T-helper 2 cell treated with Interferon-gamma antibody and Interleukin-4, amounts not matched to agents 5 μg/mL and 100 μg/mL, for 36 hours (primary cell): Measurements from ENCODE around the gene ACSM6.

Experiments used
- DNase-seq: peaks from one replicate; pipeline ENCODE4 v3.0.0; 2021; ENCODE audit warnings: low spot score
- H3K27ac Mint-ChIP-seq: one replicate; pipeline ENCODE4 v1.8.0; 2021; ENCODE audit warnings: mild to moderate bottlenecking, mixed read lengths
- H3K27me3 Mint-ChIP-seq: one replicate; pipeline ENCODE4 v1.8.0; 2021; ENCODE audit warnings: low read depth, mixed read lengths
- H3K36me3 Mint-ChIP-seq: one replicate; pipeline ENCODE4 v1.8.0; 2021; ENCODE audit warnings: low read depth, mixed read lengths
- H3K4me1 Mint-ChIP-seq: one replicate; pipeline ENCODE4 v1.8.0; 2021; ENCODE audit warnings: low read depth, mixed read lengths
- H3K4me3 Mint-ChIP-seq: one replicate; pipeline ENCODE4 v1.8.0; 2022; ENCODE audit warnings: mild to moderate bottlenecking, moderate library complexity, mixed read lengths
- H3K9me3 Mint-ChIP-seq: one replicate; pipeline ENCODE4 v1.8.0; 2021; ENCODE audit warnings: mixed read lengths

The ACSM6 gene, protein sequence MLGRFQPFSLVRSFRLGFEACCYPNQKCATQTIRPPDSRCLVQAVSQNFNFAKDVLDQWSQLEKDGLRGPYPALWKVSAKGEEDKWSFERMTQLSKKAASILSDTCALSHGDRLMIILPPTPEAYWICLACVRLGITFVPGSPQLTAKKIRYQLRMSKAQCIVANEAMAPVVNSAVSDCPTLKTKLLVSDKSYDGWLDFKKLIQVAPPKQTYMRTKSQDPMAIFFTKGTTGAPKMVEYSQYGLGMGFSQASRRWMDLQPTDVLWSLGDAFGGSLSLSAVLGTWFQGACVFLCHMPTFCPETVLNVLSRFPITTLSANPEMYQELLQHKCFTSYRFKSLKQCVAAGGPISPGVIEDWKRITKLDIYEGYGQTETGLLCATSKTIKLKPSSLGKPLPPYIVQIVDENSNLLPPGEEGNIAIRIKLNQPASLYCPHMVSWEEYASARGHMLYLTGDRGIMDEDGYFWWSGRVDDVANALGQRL

DNA sequence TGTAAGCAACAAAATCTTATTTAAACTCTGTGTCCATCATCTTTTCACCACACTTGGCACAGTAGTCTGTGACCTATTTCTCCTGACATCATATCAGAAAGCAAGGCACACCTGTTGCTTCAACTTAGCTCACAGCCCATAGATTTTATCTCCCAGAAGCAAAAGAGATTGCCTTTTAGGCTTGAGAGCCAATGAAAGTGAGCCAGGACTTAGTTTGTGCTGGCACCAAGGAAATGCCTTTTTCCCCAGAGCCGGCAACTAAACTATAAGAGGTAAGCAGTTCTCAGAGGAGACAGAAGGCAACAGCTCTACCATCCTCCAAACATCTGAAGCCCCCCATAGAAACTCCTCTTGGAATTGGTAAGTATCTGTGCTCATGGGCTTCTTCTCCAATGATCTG lies at the start of gene ACSM6:
Gene ACSM6, plus strand, starts transcription at position 295 of the 400 bp plus-strand sequence. CDS start 248 bp downstream, outside the sequence.
- H3K9me3 Mint-ChIP-seq, result no peaks in the 10 kb centered on the region
- H3K4me3 Mint-ChIP-seq, result no peak within 1 kb of the TSS
- DNase-seq, result no peak
- no peak within 1 kb of the TSS for H3K27ac Mint-ChIP-seq
- peaks cover 5% of the 10 kb centered on the region for H3K27me3 Mint-ChIP-seq
- H3K4me1 Mint-ChIP-seq, result no peaks in the 10 kb centered on the region
- no peaks in the 10 kb centered on the region for H3K36me3 Mint-ChIP-seq

DNA sequence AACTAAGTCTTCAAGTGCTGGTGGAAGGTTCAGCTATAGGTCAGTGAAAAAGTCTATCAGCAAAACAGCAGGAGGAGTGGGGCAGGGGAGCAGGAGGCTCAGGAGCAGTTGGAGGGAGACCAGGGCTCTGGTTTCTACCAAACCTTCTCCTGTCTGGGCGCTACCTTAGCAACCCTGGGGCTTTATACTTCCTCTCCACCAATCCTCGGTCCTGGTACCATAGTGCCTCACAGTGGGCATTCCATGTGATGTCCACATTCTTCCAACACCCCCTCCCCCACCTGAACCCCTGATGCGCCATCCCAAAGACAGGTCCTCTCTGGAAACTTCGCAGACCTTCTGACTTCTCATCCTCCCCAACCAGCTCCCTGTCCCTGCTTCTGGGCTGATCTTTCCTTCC lies 25.3 kb upstream of the ACSM6 start:
- no peak overlapping the region for H3K4me3 Mint-ChIP-seq
- H3K27me3 Mint-ChIP-seq, result no peaks in the 10 kb centered on the region
- no peak for DNase-seq
- no peaks in the 10 kb centered on the region for H3K4me1 Mint-ChIP-seq
- no peak overlapping the region for H3K27ac Mint-ChIP-seq
- peaks cover 9% of the 10 kb centered on the region for H3K9me3 Mint-ChIP-seq
- no peaks in the 10 kb centered on the region for H3K36me3 Mint-ChIP-seq

DNA sequence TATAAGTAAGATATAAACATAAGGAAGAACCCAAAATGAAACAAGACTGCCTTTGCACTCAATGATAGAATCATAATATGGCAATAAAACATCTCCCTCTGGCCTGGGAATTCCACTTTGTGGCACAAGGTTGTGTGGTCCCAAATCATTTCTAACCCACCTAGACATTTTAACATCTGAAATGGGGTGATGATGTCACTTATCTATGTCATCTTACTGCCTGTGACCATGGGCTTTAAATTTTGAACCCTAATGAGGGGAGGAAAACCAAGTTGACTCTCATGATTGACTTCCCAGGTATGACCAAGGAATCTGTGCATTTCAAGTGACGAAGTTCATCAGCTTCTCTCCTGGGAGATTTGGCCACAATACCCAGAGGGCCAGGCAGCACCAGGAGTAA lies 24.5 kb upstream of the ACSM6 start:
- no peaks in the 10 kb centered on the region for H3K27me3 Mint-ChIP-seq
- no peaks in the 10 kb centered on the region for H3K36me3 Mint-ChIP-seq
- no peaks in the 10 kb centered on the region for H3K4me1 Mint-ChIP-seq
- no peak overlapping the region for H3K27ac Mint-ChIP-seq
- no peak overlapping the region for H3K4me3 Mint-ChIP-seq
- DNase-seq, result no peak
- peaks cover 1% of the 10 kb centered on the region for H3K9me3 Mint-ChIP-seq

DNA sequence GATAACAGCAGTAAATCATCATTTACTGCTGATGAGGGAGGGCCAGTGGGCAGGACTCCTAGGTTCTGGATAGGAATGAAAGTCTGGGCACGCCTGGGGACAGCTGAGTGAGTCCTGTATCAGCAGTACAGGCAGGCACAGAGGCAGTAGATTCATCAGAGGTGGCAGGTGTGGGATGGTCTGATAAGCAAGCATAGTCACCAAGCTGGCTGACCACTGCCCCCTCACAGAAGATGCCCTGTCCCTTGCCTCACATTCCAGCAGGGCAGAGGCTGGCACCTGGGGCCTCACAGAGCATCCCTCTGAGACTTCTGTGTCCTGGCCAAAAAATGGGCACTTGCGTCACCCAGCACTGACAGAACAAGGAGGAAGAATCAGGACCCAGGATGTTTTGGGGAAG lies 23.2 kb upstream of the ACSM6 start:
- Mint-ChIP-seq H3K4me1 (no peaks in the 10 kb centered on the region), H3K27ac (no peak overlapping the region), H3K9me3 (no peaks in the 10 kb centered on the region)

DNA sequence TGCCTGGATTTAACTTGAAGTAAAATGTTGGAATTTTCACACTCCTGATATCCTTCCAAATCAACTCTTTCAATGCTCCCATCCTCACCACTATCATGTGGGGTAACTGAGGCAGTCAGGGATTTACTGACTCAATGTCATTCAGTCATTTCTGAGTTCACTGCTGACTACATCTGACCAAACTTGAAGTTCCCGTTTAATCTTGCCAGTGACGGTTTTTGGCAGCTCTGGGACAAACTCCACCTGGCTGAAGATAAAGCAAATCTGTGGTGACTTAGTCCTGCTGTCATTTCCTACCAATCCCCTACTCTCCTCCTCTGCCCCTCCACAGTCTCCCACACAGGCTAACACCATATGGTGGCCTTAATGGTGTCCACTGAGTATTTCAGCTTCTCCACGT lies 22.7 kb upstream of the ACSM6 start:
- no peaks in the 10 kb centered on the region for H3K4me1 Mint-ChIP-seq
- no peak overlapping the region for H3K4me3 Mint-ChIP-seq
- H3K36me3 Mint-ChIP-seq, result no peaks in the 10 kb centered on the region
- H3K27ac Mint-ChIP-seq, result no peak overlapping the region
- H3K9me3 Mint-ChIP-seq, result peaks cover 5% of the 10 kb centered on the region
- no peaks in the 10 kb centered on the region for H3K27me3 Mint-ChIP-seq
- DNase-seq, result no peak

More for the DNA sequence above, 23.2 kb upstream of the ACSM6 start:
- H3K4me3 Mint-ChIP-seq, result no peak overlapping the region
- H3K36me3 Mint-ChIP-seq, result no peaks in the 10 kb centered on the region
- no peaks in the 10 kb centered on the region for H3K27me3 Mint-ChIP-seq
- no peak for DNase-seq

DNA sequence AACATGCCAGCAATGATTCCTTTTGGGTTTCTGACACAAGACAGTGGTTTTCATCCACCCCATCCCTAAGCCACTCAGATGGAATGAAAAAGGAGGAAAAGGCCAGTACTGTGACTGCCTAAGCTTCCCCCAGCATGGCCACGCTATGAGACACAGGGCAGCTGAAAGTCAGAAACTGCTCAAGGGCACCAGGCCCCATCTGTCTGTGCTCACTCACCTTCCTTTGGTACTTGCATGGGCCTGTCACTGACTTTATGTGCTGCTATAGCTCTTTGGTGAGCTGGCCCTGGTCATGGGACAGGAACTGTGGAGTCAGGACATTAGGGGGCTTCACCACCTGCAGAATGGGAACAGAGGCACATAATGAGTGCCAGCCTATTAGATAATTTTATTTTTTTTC lies 21.2 kb upstream of the ACSM6 start:
- H3K27me3 Mint-ChIP-seq, result no peaks in the 10 kb centered on the region
- DNase-seq, result no peak
- H3K36me3 Mint-ChIP-seq, result no peaks in the 10 kb centered on the region
- no peaks in the 10 kb centered on the region for H3K4me1 Mint-ChIP-seq
- H3K27ac Mint-ChIP-seq, result no peak overlapping the region
- peaks cover 5% of the 10 kb centered on the region for H3K9me3 Mint-ChIP-seq
- H3K4me3 Mint-ChIP-seq, result no peak overlapping the region

DNA sequence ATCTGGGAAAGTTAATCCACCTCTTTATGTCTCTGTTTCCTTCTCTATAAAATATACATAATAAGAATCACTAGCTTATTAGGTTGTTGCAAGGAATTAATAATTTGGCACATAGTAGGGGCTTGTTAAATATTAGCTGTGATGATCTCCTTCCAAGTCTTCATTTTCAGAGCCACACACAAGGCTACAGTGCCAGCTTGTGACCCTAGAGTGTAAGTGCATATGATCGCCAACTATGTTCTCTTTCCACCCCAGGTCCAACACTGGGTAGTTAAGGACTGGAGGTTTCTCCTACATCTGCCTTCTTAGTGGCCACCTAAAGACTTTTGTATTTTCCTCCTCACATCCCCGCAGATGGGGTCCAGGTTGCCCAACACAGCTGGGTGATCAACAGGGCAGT lies 17.9 kb upstream of the ACSM6 start:
- H3K27ac Mint-ChIP-seq, result no peak overlapping the region
- DNase-seq, result no peak
- no peak overlapping the region for H3K4me3 Mint-ChIP-seq
- H3K27me3 Mint-ChIP-seq, result peaks cover 11% of the 10 kb centered on the region
- no peaks in the 10 kb centered on the region for H3K36me3 Mint-ChIP-seq
- H3K9me3 Mint-ChIP-seq, result peaks cover 5% of the 10 kb centered on the region
- no peaks in the 10 kb centered on the region for H3K4me1 Mint-ChIP-seq

DNA sequence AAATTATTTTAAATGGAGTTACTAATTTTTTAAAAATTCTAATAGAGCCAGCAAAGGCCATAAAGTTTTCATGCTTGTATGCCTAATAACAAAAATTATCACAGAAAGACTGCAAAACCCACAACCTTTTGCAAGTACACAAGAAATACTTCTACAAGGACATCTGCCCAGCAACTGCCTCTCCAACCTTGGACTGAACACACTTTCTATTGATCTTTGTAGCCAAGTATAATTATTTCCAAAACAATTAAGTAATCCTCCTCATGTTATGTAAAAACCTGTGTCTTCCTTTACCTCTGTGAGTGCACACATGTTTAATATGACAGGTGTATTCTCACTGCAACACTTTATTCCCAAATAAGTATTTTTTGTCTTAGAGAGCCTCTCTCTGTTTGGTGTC lies 16.6 kb upstream of the ACSM6 start:
- no peaks in the 10 kb centered on the region for H3K4me1 Mint-ChIP-seq
- H3K27ac Mint-ChIP-seq, result no peak overlapping the region
- peaks cover 21% of the 10 kb centered on the region for H3K27me3 Mint-ChIP-seq
- H3K4me3 Mint-ChIP-seq, result no peak overlapping the region
- H3K36me3 Mint-ChIP-seq, result no peaks in the 10 kb centered on the region
- DNase-seq, result no peak
- peaks cover 5% of the 10 kb centered on the region for H3K9me3 Mint-ChIP-seq

DNA sequence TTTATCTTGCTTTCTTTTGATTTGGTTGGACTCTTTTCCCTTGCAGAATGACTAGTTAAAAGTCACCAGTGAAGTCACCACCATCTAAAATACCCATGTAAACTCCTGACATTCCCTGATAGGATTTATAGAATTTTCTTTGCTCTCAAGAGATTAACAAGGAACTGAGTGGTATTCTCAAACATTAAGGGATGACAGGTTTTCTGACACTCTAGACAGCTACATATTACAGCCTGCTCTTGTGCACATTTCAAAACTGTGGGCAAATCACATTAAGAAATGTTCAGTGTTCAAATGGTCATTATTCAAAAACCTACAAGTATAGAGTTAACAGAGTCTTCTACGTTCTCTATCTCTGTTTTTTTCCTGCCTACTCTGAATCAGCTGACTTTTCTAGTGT lies 15.8 kb upstream of the ACSM6 start:
- DNase-seq, result no peak
- Mint-ChIP-seq H3K9me3 (peaks cover 5% of the 10 kb centered on the region), H3K27ac (no peak overlapping the region), H3K36me3 (no peaks in the 10 kb centered on the region), H3K4me3 (no peak overlapping the region), H3K27me3 (peaks cover 26% of the 10 kb centered on the region), H3K4me1 (no peaks in the 10 kb centered on the region)

DNA sequence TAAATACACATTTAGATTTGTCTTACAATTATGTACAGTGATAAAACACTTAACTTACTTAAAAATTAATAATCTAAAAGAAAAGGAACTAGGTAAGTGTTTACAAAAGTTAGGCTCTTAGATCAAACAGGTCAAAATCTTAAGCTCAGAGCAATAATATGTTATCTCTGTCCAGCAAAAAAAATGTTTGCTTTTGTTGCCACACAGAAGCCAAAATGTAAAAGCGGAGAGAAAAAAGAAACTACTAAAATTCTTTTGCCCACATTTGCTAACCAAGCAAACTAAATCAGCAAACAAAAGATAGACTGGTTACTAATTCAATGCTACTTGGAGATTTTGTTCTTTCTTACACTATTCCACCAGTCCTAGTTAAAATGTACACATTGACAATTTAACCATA lies 15.2 kb upstream of the ACSM6 start:
- H3K9me3 Mint-ChIP-seq, result peaks cover 5% of the 10 kb centered on the region
- H3K36me3 Mint-ChIP-seq, result no peaks in the 10 kb centered on the region
- no peak overlapping the region for H3K4me3 Mint-ChIP-seq
- DNase-seq, result no peak
- peaks cover 26% of the 10 kb centered on the region for H3K27me3 Mint-ChIP-seq
- H3K4me1 Mint-ChIP-seq, result peaks cover under 1% of the 10 kb centered on the region
- no peak overlapping the region for H3K27ac Mint-ChIP-seq

DNA sequence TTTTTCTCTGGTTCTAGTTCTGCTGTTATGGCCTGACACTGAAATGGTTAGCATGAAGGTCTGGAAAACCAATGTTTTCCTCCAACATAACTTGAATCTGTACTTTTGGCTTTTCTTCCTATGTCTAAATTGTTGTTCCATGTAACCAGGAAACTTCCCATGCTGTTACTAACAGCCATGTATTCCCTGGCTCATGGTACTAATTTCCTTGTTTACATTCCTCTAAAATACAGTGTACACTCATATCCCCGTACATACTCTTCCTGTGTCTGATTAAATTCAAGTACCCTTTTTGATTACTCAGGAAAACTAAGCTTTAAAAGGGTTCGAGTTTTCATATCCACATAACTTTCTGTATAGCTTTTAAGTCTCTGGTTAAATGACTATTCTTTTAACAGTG lies 12.3 kb upstream of the ACSM6 start:
- H3K27me3 Mint-ChIP-seq, result peaks cover 44% of the 10 kb centered on the region
- no peaks in the 10 kb centered on the region for H3K9me3 Mint-ChIP-seq
- DNase-seq, result no peak
- H3K27ac Mint-ChIP-seq, result no peak overlapping the region
- H3K4me3 Mint-ChIP-seq, result no peak overlapping the region
- H3K36me3 Mint-ChIP-seq, result no peaks in the 10 kb centered on the region
- peaks cover 4% of the 10 kb centered on the region for H3K4me1 Mint-ChIP-seq

DNA sequence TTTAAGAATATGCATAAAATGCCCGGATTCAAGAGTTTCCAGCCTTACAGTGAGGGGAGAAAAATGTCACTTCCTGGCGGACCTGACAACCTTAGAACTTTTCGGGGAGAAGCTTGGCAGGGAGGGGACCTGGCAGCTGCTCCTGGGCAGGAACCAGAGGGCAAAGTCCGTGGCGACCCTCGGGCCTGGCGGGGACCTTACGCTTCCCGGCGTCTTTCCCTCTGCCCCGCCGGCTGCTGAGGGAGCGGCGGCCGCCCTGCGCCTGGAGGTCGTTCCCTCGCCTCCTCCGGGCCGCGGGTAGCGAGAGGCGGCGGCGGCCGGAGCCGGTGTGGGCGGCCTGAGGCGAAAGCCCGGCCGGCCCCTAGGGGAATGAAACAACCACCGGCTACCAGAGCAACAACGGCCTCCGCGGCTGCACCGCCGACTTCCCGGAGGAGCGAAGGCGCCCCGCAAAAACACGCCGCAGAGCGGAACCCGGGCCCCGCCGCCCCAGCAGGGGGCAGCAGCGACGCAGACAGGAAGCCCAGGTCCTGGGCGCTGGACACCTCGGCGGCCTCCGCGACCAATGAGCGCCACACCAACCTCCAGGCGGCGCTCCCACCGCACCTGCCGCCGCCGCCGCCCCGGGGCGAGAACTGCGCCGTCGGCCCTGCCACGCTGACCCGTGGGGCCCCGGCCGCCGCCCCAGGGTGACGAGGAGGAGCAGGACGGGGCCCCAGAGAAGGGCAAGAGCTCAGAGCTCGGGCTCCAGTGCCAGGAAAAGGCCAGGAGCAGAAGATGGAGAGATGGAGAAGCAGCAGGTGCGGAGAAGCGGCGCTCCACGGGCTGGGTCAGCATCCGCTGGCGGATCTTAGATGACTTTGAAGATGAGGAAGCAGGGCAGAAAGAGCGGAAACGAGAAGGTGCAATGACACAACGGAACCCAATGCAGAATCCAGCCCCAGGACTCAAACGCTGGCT lies 10.5 kb upstream of the ACSM6 start:
- Mint-ChIP-seq H3K27ac (peak overlapping the region; percentile 62), H3K9me3 (no peaks in the 10 kb centered on the region), H3K27me3 (peaks cover 51% of the 10 kb centered on the region), H3K36me3 (no peaks in the 10 kb centered on the region), H3K4me1 (peaks cover 4% of the 10 kb centered on the region), H3K4me3 (peak overlapping the region; percentile 85)
- peak; percentile 86 for DNase-seq

DNA sequence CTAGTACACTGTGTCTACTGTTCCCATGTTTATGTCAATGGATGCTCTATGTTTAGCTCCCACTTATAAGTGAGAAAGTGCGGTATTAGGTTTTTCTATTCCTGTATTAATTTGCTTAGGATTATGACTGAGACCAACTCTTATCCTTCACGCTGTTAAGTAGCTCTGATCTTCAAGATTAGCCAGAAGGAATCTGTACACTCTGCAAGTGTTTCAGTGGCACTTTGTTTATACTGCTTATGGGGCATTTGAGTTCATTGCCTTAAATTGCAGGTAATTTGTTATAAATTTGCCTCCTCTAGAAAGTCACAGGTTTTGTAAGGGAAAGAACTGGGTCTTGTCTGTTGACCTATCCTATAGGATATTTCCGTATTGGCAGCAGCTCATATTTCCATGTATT lies 6.4 kb upstream of the ACSM6 start:
- Mint-ChIP-seq H3K36me3 (no peaks in the 10 kb centered on the region), H3K4me1 (peaks cover 4% of the 10 kb centered on the region), H3K27me3 (peaks cover 38% of the 10 kb centered on the region), H3K4me3 (no peak overlapping the region), H3K27ac (no peak overlapping the region), H3K9me3 (no peaks in the 10 kb centered on the region)
- no peak for DNase-seq

DNA sequence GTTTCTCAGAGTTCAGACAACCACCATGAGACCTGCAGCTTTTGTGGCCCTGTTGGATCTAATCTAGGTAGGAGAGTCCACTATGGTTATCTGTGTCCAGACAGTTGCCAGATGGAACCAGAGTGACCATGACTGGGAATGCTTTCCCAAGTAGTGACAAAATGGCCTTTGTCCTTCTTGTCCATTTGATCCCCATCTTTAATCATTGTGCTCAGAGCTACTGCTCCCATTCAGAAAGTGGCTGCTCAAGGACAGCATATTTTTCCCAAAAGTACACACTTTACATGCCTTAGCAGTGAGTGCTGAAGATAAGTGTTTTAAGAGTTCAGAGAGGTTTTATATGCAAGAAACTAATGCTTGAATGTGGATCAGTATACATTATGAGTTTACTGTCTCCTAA lies 5.4 kb upstream of the ACSM6 start:
- H3K4me3 Mint-ChIP-seq, result no peak overlapping the region
- H3K36me3 Mint-ChIP-seq, result no peaks in the 10 kb centered on the region
- no peak overlapping the region for H3K27ac Mint-ChIP-seq
- H3K27me3 Mint-ChIP-seq, result peaks cover 36% of the 10 kb centered on the region
- no peak for DNase-seq
- no peaks in the 10 kb centered on the region for H3K9me3 Mint-ChIP-seq
- H3K4me1 Mint-ChIP-seq, result peaks cover 4% of the 10 kb centered on the region
